ENCODE data around the gene SLIT1.

DNA sequence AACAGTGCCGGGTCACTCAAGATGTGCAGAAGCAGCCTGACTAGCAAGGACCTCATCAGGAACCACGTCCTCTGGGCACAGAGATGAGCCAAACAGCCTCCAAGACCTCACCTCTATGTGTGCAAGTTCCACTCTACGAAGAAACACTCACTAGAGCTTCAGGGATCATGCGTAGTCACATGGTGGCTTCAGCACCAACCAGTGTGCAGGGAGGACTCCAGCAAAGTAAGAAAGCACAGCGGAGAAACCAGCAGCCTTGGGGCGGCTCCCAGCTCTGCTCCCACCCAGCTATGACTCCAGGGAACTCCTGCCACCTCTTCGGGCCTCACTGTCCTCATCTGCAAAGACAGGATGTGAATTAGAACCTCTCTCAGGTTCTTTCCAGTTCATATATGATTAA, 58.2 kb downstream of the SLIT1 start:
- TF ChIP-seq, protein P1, sequence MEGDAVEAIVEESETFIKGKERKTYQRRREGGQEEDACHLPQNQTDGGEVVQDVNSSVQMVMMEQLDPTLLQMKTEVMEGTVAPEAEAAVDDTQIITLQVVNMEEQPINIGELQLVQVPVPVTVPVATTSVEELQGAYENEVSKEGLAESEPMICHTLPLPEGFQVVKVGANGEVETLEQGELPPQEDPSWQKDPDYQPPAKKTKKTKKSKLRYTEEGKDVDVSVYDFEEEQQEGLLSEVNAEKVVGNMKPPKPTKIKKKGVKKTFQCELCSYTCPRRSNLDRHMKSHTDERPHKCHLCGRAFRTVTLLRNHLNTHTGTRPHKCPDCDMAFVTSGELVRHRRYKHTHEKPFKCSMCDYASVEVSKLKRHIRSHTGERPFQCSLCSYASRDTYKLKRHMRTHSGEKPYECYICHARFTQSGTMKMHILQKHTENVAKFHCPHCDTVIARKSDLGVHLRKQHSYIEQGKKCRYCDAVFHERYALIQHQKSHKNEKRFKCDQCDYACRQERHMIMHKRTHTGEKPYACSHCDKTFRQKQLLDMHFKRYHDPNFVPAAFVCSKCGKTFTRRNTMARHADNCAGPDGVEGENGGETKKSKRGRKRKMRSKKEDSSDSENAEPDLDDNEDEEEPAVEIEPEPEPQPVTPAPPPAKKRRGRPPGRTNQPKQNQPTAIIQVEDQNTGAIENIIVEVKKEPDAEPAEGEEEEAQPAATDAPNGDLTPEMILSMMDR (conservative IDR thresholded peaks at IDR 0.05), result no peak
- no peak for TF ChIP-seq ZFX (IDR thresholded peaks at IDR 0.05)

Data from C4-2B (cell line).